CD4-positive, alpha-beta T cell treated with Interleukin-17A for 1 hour (primary cell): ENCODE data around the gene SRR.

Experiments used
- DNase-seq: peaks from one replicate; pipeline ENCODE4 v3.0.0-alpha.2; 2020

SRR gene

DNA sequence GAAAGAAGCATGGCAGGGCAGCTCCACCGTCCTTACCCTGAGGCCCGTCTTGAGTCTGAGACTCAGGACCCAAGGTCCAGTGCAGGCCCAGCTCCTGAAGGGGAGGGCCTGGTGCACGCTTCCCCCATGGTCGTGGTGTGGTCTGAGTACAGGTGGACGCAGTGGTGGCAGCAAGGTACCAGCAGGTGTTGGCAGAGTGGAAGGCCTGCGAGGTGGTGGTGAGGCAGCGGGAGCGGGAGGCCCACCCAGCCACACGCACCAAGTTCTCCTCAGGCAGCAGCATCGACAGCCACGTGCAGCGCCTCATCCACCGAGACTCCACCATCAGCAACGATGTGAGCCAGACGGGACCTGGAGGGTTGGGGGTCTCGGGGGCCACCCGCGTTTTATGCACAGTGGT lies 69.4 kb downstream of the SRR start:
- DNase-seq, result no peak
